ENCODE data around the gene NEK4.

DNA sequence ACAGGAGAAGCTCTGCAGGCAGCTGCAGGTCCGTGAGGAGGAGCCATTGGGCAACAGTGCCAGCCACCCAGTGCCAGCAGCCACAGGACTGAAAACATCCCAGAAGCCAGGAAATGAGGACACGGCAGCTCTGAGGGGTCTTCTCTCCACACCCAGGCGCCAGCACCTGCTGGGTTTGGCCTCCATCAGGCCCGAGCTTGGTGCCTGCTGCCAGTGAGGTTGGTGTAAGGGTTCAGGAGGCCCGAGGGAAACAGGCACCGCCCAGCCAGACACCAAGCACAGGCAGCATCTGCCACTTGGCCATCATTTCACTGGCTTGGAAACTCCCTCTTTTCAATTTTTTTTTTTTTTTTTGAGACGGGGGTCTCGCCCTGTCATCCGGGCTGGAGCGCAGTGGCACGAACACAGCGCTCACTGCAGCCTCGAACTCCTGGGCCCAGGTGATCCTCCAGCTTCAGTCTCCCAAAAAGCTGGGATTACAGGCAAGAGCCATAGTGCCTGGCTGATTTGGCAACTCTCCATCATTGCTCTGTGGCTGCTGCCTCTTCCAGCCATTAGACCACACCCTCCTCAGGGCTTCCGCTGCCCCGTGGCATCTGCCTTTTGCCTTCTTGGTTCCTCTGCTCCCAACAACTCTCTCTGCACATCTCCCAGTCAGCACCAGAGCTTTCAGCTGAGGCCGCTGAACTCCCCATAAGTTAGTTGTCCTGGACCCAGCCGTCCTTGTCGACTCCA is 22.4 kb upstream of the NEK4 start:
- TF ChIP-seq CTCF (IDR thresholded peaks at IDR 0.05; ENCODE audit: low read length), result no peak
- no peak for TF ChIP-seq EZH2phosphoT487 (IDR thresholded peaks at IDR 0.05; ENCODE audit: low read length)
- no peak for TF ChIP-seq EZH2 (optimal IDR thresholded peaks at IDR 0.05; ENCODE audit: low read depth, low read length)

Data from MM.1S (cell line).